CD14-positive monocyte (primary cell): ENCODE data around the gene AGPAT3. TPM values are rescaled to one million over a fixed set of nuclear protein-coding genes. Genes with fewer than 3 reads are reported as not detected.

Experiments
- DNase-seq, 3 donors: peaks; one replicate each; pipeline ENCODE4 v3.0.0-alpha.2; 2011 to 2022
- H2AFZ ChIP-seq: 2 replicates; pipeline ENCODE4 v1.6.0; 2012; ENCODE audit warnings: mild to moderate bottlenecking, low read depth, low read length, inconsistent platforms; ENCODE audit not compliant: insufficient read depth, poor library complexity, severe bottlenecking
- H3K27ac ChIP-seq, 2 donors: 1 replicate in 1 of 2; 2 replicates in 1 of 2; pipeline ENCODE4 v1.5.1; 2012 to 2013; ENCODE audit warnings: low read length in 2 of 2, control low read depth in 1 of 2, inconsistent platforms in 1 of 2, low read depth in 1 of 2, mild to moderate bottlenecking in 1 of 2
- H3K27me3 ChIP-seq, 2 donors: one replicate each; pipeline versions ENCODE4 v1.6.0 to v1.6.1; 2011 to 2013; ENCODE audit warnings: low read length in 2 of 2; ENCODE audit not compliant: control insufficient read depth in 2 of 2, insufficient read depth in 2 of 2
- H3K36me3 ChIP-seq, 2 donors: replicated peaks in 1 of 2; 1 replicate in 1 of 2; 2 replicates in 1 of 2; pipeline versions ENCODE4 v1.5.1 to v1.6.1; 2012 to 2013; ENCODE audit warnings: low read length in 2 of 2, control low read depth in 1 of 2, inconsistent platforms in 1 of 2, mild to moderate bottlenecking in 1 of 2; ENCODE audit not compliant: insufficient read depth in 2 of 2, control insufficient read depth in 1 of 2
- H3K4me1 ChIP-seq, 2 donors: 1 replicate in 1 of 2; 2 replicates in 1 of 2; pipeline versions ENCODE4 v1.5.1 to v1.6.1; 2012 to 2013; ENCODE audit warnings: low read length in 2 of 2, control low read depth in 1 of 2, inconsistent platforms in 1 of 2, mild to moderate bottlenecking in 1 of 2, moderate library complexity in 1 of 2; ENCODE audit not compliant: insufficient read depth in 2 of 2, control insufficient read depth in 1 of 2
- H3K4me2 ChIP-seq: replicated peaks from 2 replicates; pipeline ENCODE3; 2012; ENCODE audit warnings: low read length, moderate library complexity, mild to moderate bottlenecking; ENCODE audit not compliant: poor library complexity, severe bottlenecking; ENCODE audit errors: extremely low read depth
- H3K4me3 ChIP-seq, 3 experiments: fragments of 200-600 bp in 1 of 3; sonication (generic) in 1 of 3; replicated peaks in 1 of 3; 1 replicate in 2 of 3; 2 replicates in 1 of 3; pipeline ENCODE4 v1.5.1; 2011 to 2013; ENCODE audit warnings: low read length in 3 of 3, mild to moderate bottlenecking in 3 of 3, control low read depth in 2 of 3, low read depth in 2 of 3, inconsistent platforms in 1 of 3, moderate library complexity in 1 of 3
- H3K79me2 ChIP-seq: 2 replicates; pipeline ENCODE4 v1.6.0; 2012; ENCODE audit warnings: mild to moderate bottlenecking, control low read depth, inconsistent platforms, low read length, moderate library complexity; ENCODE audit not compliant: insufficient read depth
- H3K9ac ChIP-seq: 2 replicates; pipeline ENCODE4 v1.6.0; 2017; ENCODE audit warnings: low read length, mild to moderate bottlenecking; ENCODE audit not compliant: insufficient read depth, poor library complexity, severe bottlenecking
- H3K9me3 ChIP-seq, 2 donors: replicated peaks in 1 of 2; 1 replicate in 1 of 2; 2 replicates in 1 of 2; pipeline versions ENCODE4 v1.5.1 to v1.6.1; 2012 to 2013; ENCODE audit warnings: low read length in 2 of 2, control low read depth in 1 of 2; ENCODE audit not compliant: control insufficient read depth in 1 of 2, insufficient read depth in 1 of 2
- H4K20me1 ChIP-seq: 2 replicates; pipeline ENCODE4 v1.6.0; 2012; ENCODE audit warnings: mild to moderate bottlenecking, low read length, control low read depth, moderate library complexity; ENCODE audit not compliant: insufficient read depth
- H3K27ac Mint-ChIP-seq, 7 donors: one replicate each; pipeline ENCODE4 v1.8.0; 2020; ENCODE audit warnings: mild to moderate bottlenecking in 7 of 7, mixed read lengths in 7 of 7, moderate library complexity in 6 of 7, inconsistent platforms in 2 of 7
- H3K27me3 Mint-ChIP-seq, 3 donors: one replicate each; pipeline ENCODE4 v1.8.0; 2021 to 2022; ENCODE audit warnings: low read depth in 3 of 3, mild to moderate bottlenecking in 3 of 3, mixed read lengths in 3 of 3, moderate library complexity in 3 of 3, inconsistent platforms in 1 of 3
- H3K36me3 Mint-ChIP-seq, 2 donors: one replicate each; pipeline ENCODE4 v1.8.0; 2020; ENCODE audit warnings: mixed read lengths in 2 of 2, inconsistent platforms in 1 of 2, mild to moderate bottlenecking in 1 of 2
- H3K4me1 Mint-ChIP-seq: one replicate; pipeline ENCODE4 v1.8.0; 2020; ENCODE audit warnings: mild to moderate bottlenecking, mixed read lengths
- H3K4me3 Mint-ChIP-seq, 2 donors: one replicate each; pipeline ENCODE4 v1.8.0; 2020; ENCODE audit warnings: mild to moderate bottlenecking in 2 of 2, mixed read lengths in 2 of 2, moderate library complexity in 1 of 2
- H3K9me3 Mint-ChIP-seq, 7 donors: one replicate each; pipeline ENCODE4 v1.8.0; 2020 to 2022; ENCODE audit warnings: mixed read lengths in 7 of 7, mild to moderate bottlenecking in 6 of 7, moderate library complexity in 6 of 7, inconsistent platforms in 2 of 7
- CTCF ChIP-seq: fragments of 200-600 bp; IDR thresholded peaks from one replicate; pipeline ENCODE4 v1.8.0; 2022; ENCODE audit warnings: antibody characterized with exemption, mild to moderate bottlenecking
- WGBS: methylation state at CpG from one replicate; pipeline ENCODE4 v1.1.5; 2013; ENCODE audit warnings: missing lambda C conversion rate; ENCODE audit not compliant: insufficient coverage; 5-methylcytosine and 5-hydroxymethylcytosine counted together
- intact Hi-C, 2 donors: fragments of 100-400 bp; cut with micrococcal nuclease; formaldehyde crosslinking; loops; one replicate each; pipeline versions ENCODE4 v1.15.0 to v1.15.1; 2023
- polyA plus RNA-seq, 3 donors: library from polyadenylated mRNA; depleted of rRNA in 1 of 3; unstranded in 2 of 3; stranded (reverse) in 1 of 3; fragments of 300-500 nt in 2 of 3; fragments of >200 nt in 1 of 3; fragmentation: Illumina TruSeq in 2 of 3; gene quantifications; 1 replicate in 2 of 3; 2 replicates in 1 of 3; pipeline ENCODE4 v1.2.3, GENCODE V29; 2012 to 2021

AGPAT3 gene
- polyA plus RNA-seq, 3 donors, result 24.9 to 49.3 (median 26.2) TPM

GRCh38 chr21:43865540-43866259, 677 bp downstream of the AGPAT3 start:
- peaks cover 4 to 18% (median 9%) of the 10 kb centered on the region in 3 donors for H3K27me3 Mint-ChIP-seq
- no peaks in the 10 kb centered on the region for H3K27me3 ChIP-seq
- DNase-seq, result peak; percentile 29 to 43 (median 37)
- WGBS, result under 1% methylated on average over 59 of the region's 59 CpGs
- H3K27ac ChIP-seq, result peak overlapping the region in 1 of 2 donors; percentile 70
- H3K4me3 Mint-ChIP-seq, result peak overlapping the region; percentile 81 to 91
- peaks cover 2 to 39% of the 10 kb centered on the region in 2 donors for H3K36me3 ChIP-seq
- peaks cover 50% of the 10 kb centered on the region for H4K20me1 ChIP-seq
- peaks cover 0 to 2% (median 0%) of the 10 kb centered on the region in 7 donors for H3K9me3 Mint-ChIP-seq
- TF ChIP-seq CTCF, result no peak
- H2AFZ ChIP-seq, result peak overlapping the region; percentile 76
- H3K9ac ChIP-seq, result peak overlapping the region; percentile 84
- H3K4me1 Mint-ChIP-seq, result peaks cover 35% of the 10 kb centered on the region
- peak overlapping the region in 6 of 7 donors; percentile 57 to 88 (median 78) for H3K27ac Mint-ChIP-seq
- H3K4me3 ChIP-seq, result peak overlapping the region; percentile 51 to 97 (median 87)
- peaks cover 34 to 38% of the 10 kb centered on the region in 2 donors for H3K36me3 Mint-ChIP-seq
- peak overlapping the region; percentile 89 for H3K4me2 ChIP-seq
- no peaks in the 10 kb centered on the region for H3K9me3 ChIP-seq
- intact Hi-C loops, result no loop called here
- peaks cover 26 to 36% of the 10 kb centered on the region in 2 donors for H3K4me1 ChIP-seq
- H3K79me2 ChIP-seq, result peaks cover 58% of the 10 kb centered on the region

DNA sequence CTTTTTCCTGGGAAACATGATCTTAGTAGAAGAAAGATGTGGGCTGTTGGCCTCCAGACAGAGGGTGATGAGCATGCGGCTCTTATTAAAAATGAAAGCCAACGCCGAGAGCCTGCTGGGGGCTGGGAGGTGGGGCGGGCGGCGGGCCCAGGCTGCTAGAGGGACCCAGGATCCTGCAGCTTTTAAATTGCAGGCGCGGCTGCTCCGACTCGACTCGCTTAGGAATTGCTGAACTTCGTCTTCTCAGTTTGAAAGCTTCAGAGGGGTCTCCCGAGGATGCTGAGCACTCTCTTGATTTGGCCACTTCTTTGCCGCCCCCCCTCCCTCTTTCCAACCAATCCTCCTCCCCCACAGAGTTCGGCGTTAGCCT, 1.2 kb downstream of the AGPAT3 start:
- Histone ChIP-seq H3K79me2 (peaks cover 64% of the 10 kb centered on the region), H2AFZ (peak overlapping the region; percentile 76), H3K4me1 (peaks cover 26 to 36% of the 10 kb centered on the region in 2 donors), H4K20me1 (peaks cover 56% of the 10 kb centered on the region), H3K9me3 (no peaks in the 10 kb centered on the region), H3K27me3 (no peaks in the 10 kb centered on the region), H3K4me3 (peak overlapping the region; percentile 51 to 97 (median 87)), H3K36me3 (peaks cover 2 to 45% of the 10 kb centered on the region in 2 donors), H3K27ac (peak overlapping the region in 1 of 2 donors; percentile 70), H3K9ac (peak overlapping the region; percentile 84), H3K4me2 (peak overlapping the region; percentile 89)
- no peak for TF ChIP-seq CTCF
- no peak for DNase-seq
- 3% methylated on average over 12 of the region's 16 CpGs for WGBS
- peaks cover 4 to 16% (median 9%) of the 10 kb centered on the region in 3 donors for H3K27me3 Mint-ChIP-seq
- H3K4me3 Mint-ChIP-seq, result peak overlapping the region; percentile 81 to 91
- H3K9me3 Mint-ChIP-seq, result peaks cover 0 to 2% (median 0%) of the 10 kb centered on the region in 7 donors
- H3K36me3 Mint-ChIP-seq, result peaks cover 40 to 43% of the 10 kb centered on the region in 2 donors
- peak overlapping the region in 6 of 7 donors; percentile 57 to 88 (median 80) for H3K27ac Mint-ChIP-seq
- H3K4me1 Mint-ChIP-seq, result peaks cover 35% of the 10 kb centered on the region
- intact Hi-C loops, result no loop called here
